Bronchial epithelial cell (primary cell): ENCODE data around the gene PCNX3. TPM values are rescaled to one million over a fixed set of nuclear protein-coding genes. Genes with fewer than 3 reads are reported as not detected.

Experiments used
- DNase-seq: peaks from one replicate; pipeline ENCODE4 v3.0.0-alpha.2; 2010; ENCODE audit warnings: low read depth
- FAIRE-seq: peaks from 2 replicates; lab custom pipeline; 2011; peaks lifted over from hg19 to GRCh38; lab: Jason Lieb, UNC
- H3K27me3 ChIP-seq: 2 replicates; pipeline ENCODE4 v1.5.1; 2011; ENCODE audit warnings: low read length; ENCODE audit not compliant: control insufficient read depth, insufficient read depth
- H3K36me3 ChIP-seq: 2 replicates; pipeline ENCODE4 v1.5.1; 2011; ENCODE audit warnings: low read length; ENCODE audit not compliant: control insufficient read depth, insufficient read depth
- H3K4me3 ChIP-seq: 2 replicates; pipeline ENCODE4 v1.5.1; 2011; ENCODE audit warnings: mild to moderate bottlenecking, low read depth, low read length, control low read depth
- CTCF ChIP-seq: IDR thresholded peaks from 2 replicates; pipeline ENCODE4 v1.5.1; 2011; ENCODE audit warnings: mild to moderate bottlenecking, moderate library complexity, low read length, control low read depth, inconsistent platforms; ENCODE audit not compliant: insufficient read depth, severe bottlenecking
- total RNA-seq: library from RNA; depleted of rRNA; stranded (reverse); fragments of >200 nt; gene quantifications from 2 replicates; pipeline ENCODE4 v1.2.1, GENCODE V29; 2014

Gene PCNX3
- total RNA-seq, 1 donor from 2014 or later: 5.3 TPM

- H3K27me3 ChIP-seq: no peaks in the 10 kb centered on the region
- H3K4me3 ChIP-seq: no peak overlapping the region
- DNase-seq (no peak), FAIRE-seq (no peak)
- peaks cover 17% of the 10 kb centered on the region for H3K36me3 ChIP-seq
- TF ChIP-seq CTCF: no peak
Observed at GRCh38 chr11:65599955-65600246, 15.7 kb upstream of the PCNX3 start.

GRCh38 chr11:65604258-65604657 is 11.3 kb upstream of the PCNX3 start:
- Histone ChIP-seq H3K4me3 (no peak overlapping the region), H3K36me3 (peaks cover 20% of the 10 kb centered on the region), H3K27me3 (no peaks in the 10 kb centered on the region)
- FAIRE-seq (no peak), DNase-seq (no peak)
- no peak for TF ChIP-seq CTCF

- DNase-seq (peak; percentile 93), FAIRE-seq (peak; percentile 77)
- TF ChIP-seq CTCF: no peak
Observed at GRCh38 chr11:65606876-65607613, 8.5 kb upstream of the PCNX3 start.

GRCh38 chr11:65607614-65608426 is 7.8 kb upstream of the PCNX3 start:
- Histone ChIP-seq H3K36me3 (peaks cover 27% of the 10 kb centered on the region), H3K27me3 (no peaks in the 10 kb centered on the region), H3K4me3 (no peak overlapping the region)
- no peak for DNase-seq
- FAIRE-seq: no peak
- no peak for TF ChIP-seq CTCF

More at GRCh38 chr11:65606876-65607613, 8.5 kb upstream of the PCNX3 start:
- Histone ChIP-seq H3K36me3 (peaks cover 22% of the 10 kb centered on the region), H3K27me3 (no peaks in the 10 kb centered on the region), H3K4me3 (peak overlapping the region; percentile 17)

GRCh38 chr11:65609229-65609628 is 6.3 kb upstream of the PCNX3 start:
- H3K27me3 ChIP-seq: no peaks in the 10 kb centered on the region
- no peak overlapping the region for H3K4me3 ChIP-seq
- no peak for DNase-seq
- no peak for TF ChIP-seq CTCF
- H3K36me3 ChIP-seq: peaks cover 26% of the 10 kb centered on the region
- FAIRE-seq: no peak
